Activated T-helper 1 cell treated with anti-CD3 and anti-CD28 coated beads, Interleukin-12 subunit alpha, Interleukin-12 subunit beta, Interleukin-2, Interleukin-4 antibody, amounts not matched to agents 30 ng/mL and 10 ng/mL and 1 ng/mL, durations not matched to agents 14 hours and 24 hours and 36 hours (primary cell): ENCODE results near the gene GTSE1. TPM values are rescaled to one million over a fixed set of nuclear protein-coding genes. Genes with fewer than 3 reads are reported as not detected.

Experiments used
- DNase-seq: peaks from one replicate; pipeline ENCODE4 v3.0.0; 2021; ENCODE audit warnings: low spot score
- H3K27ac Mint-ChIP-seq: one replicate; pipeline ENCODE4 v1.8.0; 2021; ENCODE audit warnings: mild to moderate bottlenecking, mixed read lengths
- H3K27me3 Mint-ChIP-seq: one replicate; pipeline ENCODE4 v1.8.0; 2022; ENCODE audit warnings: mild to moderate bottlenecking, moderate library complexity, mixed read lengths; ENCODE audit not compliant: insufficient read depth
- H3K36me3 Mint-ChIP-seq: one replicate; pipeline ENCODE4 v1.8.0; 2021; ENCODE audit warnings: low read depth, mixed read lengths
- H3K4me1 Mint-ChIP-seq: one replicate; pipeline ENCODE4 v1.8.0; 2021; ENCODE audit warnings: low read depth, mixed read lengths
- H3K4me3 Mint-ChIP-seq: one replicate; pipeline ENCODE4 v1.8.0; 2021; ENCODE audit warnings: mild to moderate bottlenecking, moderate library complexity, mixed read lengths
- H3K9me3 Mint-ChIP-seq: one replicate; pipeline ENCODE4 v1.8.0; 2021; ENCODE audit warnings: mixed read lengths
- intact Hi-C: fragments of 100-400 bp; cut with micrococcal nuclease; formaldehyde crosslinking; loops from one replicate; pipeline ENCODE4 v1.15.1; 2024
- total RNA-seq: library from RNA; stranded (reverse); gene quantifications from 2 replicates; pipeline ENCODE4 v1.2.3, GENCODE V29; 2022

GTSE1 gene
- total RNA-seq, 1 donor from 2014 or later = 39.9 TPM

- Mint-ChIP-seq H3K9me3 (no peaks in the 10 kb centered on the region), H3K27me3 (no peaks in the 10 kb centered on the region), H3K4me1 (peaks cover 33% of the 10 kb centered on the region), H3K27ac (no peak overlapping the region), H3K36me3 (peaks cover 28% of the 10 kb centered on the region), H3K4me3 (no peak overlapping the region)
- DNase-seq = no peak
- intact Hi-C loops = no loop called here
Observed at GRCh38 chr22:46292173-46292572, 4.5 kb upstream of the GTSE1 start.

GRCh38 chr22:46292732-46293131 is 3.9 kb upstream of the GTSE1 start:
- intact Hi-C loops = no loop called here
- Mint-ChIP-seq H3K4me3 (no peak overlapping the region), H3K27me3 (no peaks in the 10 kb centered on the region), H3K36me3 (peaks cover 22% of the 10 kb centered on the region), H3K9me3 (no peaks in the 10 kb centered on the region), H3K4me1 (peaks cover 33% of the 10 kb centered on the region), H3K27ac (no peak overlapping the region)
- DNase-seq = no peak

- Mint-ChIP-seq H3K27me3 (no peaks in the 10 kb centered on the region), H3K9me3 (no peaks in the 10 kb centered on the region), H3K4me3 (peak overlapping the region; percentile 7), H3K27ac (peak overlapping the region; percentile 34), H3K36me3 (peaks cover 23% of the 10 kb centered on the region), H3K4me1 (peaks cover 32% of the 10 kb centered on the region)
- intact Hi-C loops = no loop called here
- DNase-seq = no peak
Observed at GRCh38 chr22:46293577-46294260, 3.0 kb upstream of the GTSE1 start.

- H3K27ac Mint-ChIP-seq = peak overlapping the region; percentile 45
- intact Hi-C loops = no loop called here
- H3K9me3 Mint-ChIP-seq = no peaks in the 10 kb centered on the region
- no peak for DNase-seq
- peak overlapping the region; percentile 91 for H3K4me3 Mint-ChIP-seq
- H3K27me3 Mint-ChIP-seq = no peaks in the 10 kb centered on the region
- peaks cover 42% of the 10 kb centered on the region for H3K4me1 Mint-ChIP-seq
- H3K36me3 Mint-ChIP-seq = peaks cover 33% of the 10 kb centered on the region
Observed at GRCh38 chr22:46294784-46295183, 1.9 kb upstream of the GTSE1 start.

- Mint-ChIP-seq H3K4me1 (peaks cover 44% of the 10 kb centered on the region), H3K4me3 (peak overlapping the region; percentile 91), H3K27me3 (no peaks in the 10 kb centered on the region), H3K36me3 (peaks cover 31% of the 10 kb centered on the region), H3K9me3 (no peaks in the 10 kb centered on the region), H3K27ac (peak overlapping the region; percentile 94)
- DNase-seq = no peak
- intact Hi-C loops = no loop called here
Observed at GRCh38 chr22:46295277-46295971, 1.2 kb upstream of the GTSE1 start.

GRCh38 chr22:46297151-46297812 is 612 bp downstream of the GTSE1 start:
- Mint-ChIP-seq H3K27me3 (no peaks in the 10 kb centered on the region), H3K4me1 (peaks cover 52% of the 10 kb centered on the region), H3K27ac (peak overlapping the region; percentile 67), H3K9me3 (no peaks in the 10 kb centered on the region), H3K4me3 (peak overlapping the region; percentile 91), H3K36me3 (peaks cover 35% of the 10 kb centered on the region)
- intact Hi-C loops = no loop called here
- DNase-seq = no peak

- Mint-ChIP-seq H3K36me3 (peaks cover 31% of the 10 kb centered on the region), H3K9me3 (no peaks in the 10 kb centered on the region), H3K27ac (no peak overlapping the region), H3K4me3 (peak overlapping the region; percentile 81), H3K27me3 (no peaks in the 10 kb centered on the region), H3K4me1 (peaks cover 64% of the 10 kb centered on the region)
- intact Hi-C loops = no loop called here
- DNase-seq = no peak
Observed at GRCh38 chr22:46299101-46299500, 2.4 kb downstream of the GTSE1 start.

GRCh38 chr22:46300491-46300890 is 3.8 kb downstream of the GTSE1 start:
- intact Hi-C loops = no loop called here
- H3K27me3 Mint-ChIP-seq = no peaks in the 10 kb centered on the region
- peaks cover 31% of the 10 kb centered on the region for H3K36me3 Mint-ChIP-seq
- H3K4me3 Mint-ChIP-seq = no peak overlapping the region
- no peaks in the 10 kb centered on the region for H3K9me3 Mint-ChIP-seq
- no peak overlapping the region for H3K27ac Mint-ChIP-seq
- H3K4me1 Mint-ChIP-seq = peaks cover 57% of the 10 kb centered on the region
- no peak for DNase-seq

GRCh38 chr22:46303347-46303965 is 6.8 kb downstream of the GTSE1 start:
- DNase-seq = no peak
- intact Hi-C loops = no loop called here
- Mint-ChIP-seq H3K4me3 (no peak overlapping the region), H3K4me1 (peaks cover 35% of the 10 kb centered on the region), H3K36me3 (peaks cover 40% of the 10 kb centered on the region), H3K9me3 (no peaks in the 10 kb centered on the region), H3K27me3 (no peaks in the 10 kb centered on the region), H3K27ac (peak overlapping the region; percentile 13)

- Mint-ChIP-seq H3K4me1 (peaks cover 8% of the 10 kb centered on the region), H3K27ac (no peak overlapping the region), H3K36me3 (peaks cover 33% of the 10 kb centered on the region), H3K27me3 (no peaks in the 10 kb centered on the region), H3K4me3 (no peak overlapping the region), H3K9me3 (no peaks in the 10 kb centered on the region)
- intact Hi-C loops = no loop called here
- DNase-seq = no peak
Observed at GRCh38 chr22:46308283-46308988, 11.8 kb downstream of the GTSE1 start.

- no peaks in the 10 kb centered on the region for H3K4me1 Mint-ChIP-seq
- no peaks in the 10 kb centered on the region for H3K9me3 Mint-ChIP-seq
- H3K27me3 Mint-ChIP-seq = no peaks in the 10 kb centered on the region
- DNase-seq = no peak
- H3K36me3 Mint-ChIP-seq = peaks cover 29% of the 10 kb centered on the region
- H3K4me3 Mint-ChIP-seq = no peak overlapping the region
- no peak overlapping the region for H3K27ac Mint-ChIP-seq
- intact Hi-C loops = no loop called here
Observed at GRCh38 chr22:46309526-46310085, 12.9 kb downstream of the GTSE1 start.

- H3K4me1 Mint-ChIP-seq = no peaks in the 10 kb centered on the region
- H3K9me3 Mint-ChIP-seq = no peaks in the 10 kb centered on the region
- H3K27me3 Mint-ChIP-seq = no peaks in the 10 kb centered on the region
- H3K36me3 Mint-ChIP-seq = peaks cover 29% of the 10 kb centered on the region
- H3K27ac Mint-ChIP-seq = no peak overlapping the region
- H3K4me3 Mint-ChIP-seq = no peak overlapping the region
- DNase-seq = no peak
- intact Hi-C loops = no loop called here
Observed at GRCh38 chr22:46312056-46312455, 15.4 kb downstream of the GTSE1 start.
